Measurements from ENCODE around the gene RAB33A. TPM values are rescaled to one million over a fixed set of nuclear protein-coding genes. Genes with fewer than 3 reads are reported as not detected.
A peak's percentile ranks its signal among the peaks of the same experiment; 100 is the strongest.

Gene RAB33A
- total RNA-seq, 1 donor from 2014 or later: 13.3 TPM

DNA sequence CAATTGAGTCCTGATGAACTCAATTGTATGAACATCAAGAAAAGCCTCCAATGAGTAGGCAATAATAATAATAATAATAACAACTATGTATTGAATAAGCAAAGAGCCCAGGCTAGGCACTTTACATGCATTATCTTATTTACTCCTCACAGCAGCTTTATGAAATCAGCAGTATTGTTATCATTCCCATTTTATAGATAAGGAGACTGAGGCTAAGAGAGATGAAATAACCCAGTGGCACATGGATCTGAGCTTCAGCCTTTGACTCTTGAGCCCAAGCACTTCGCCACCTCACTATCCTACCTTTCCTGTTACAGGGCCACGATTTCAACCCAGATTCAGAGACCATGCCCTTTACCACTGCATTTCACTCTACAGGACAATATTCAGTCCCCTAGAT lies 3.2 kb downstream of the RAB33A start:
- peaks cover 2% of the 10 kb centered on the region for H3K27me3 Mint-ChIP-seq (ENCODE audit: unreplicated experiment)
- H3K4me3 Mint-ChIP-seq (ENCODE audit: unreplicated experiment): no peak overlapping the region
- H3K36me3 Mint-ChIP-seq (ENCODE audit: unreplicated experiment): no peaks in the 10 kb centered on the region
- H3K4me1 Mint-ChIP-seq (ENCODE audit: low read depth, unreplicated experiment): peaks cover 7% of the 10 kb centered on the region
- no peak for DNase-seq
- H3K27ac Mint-ChIP-seq (ENCODE audit: unreplicated experiment): no peak overlapping the region
- H3K9me3 Mint-ChIP-seq (ENCODE audit: unreplicated experiment): peaks cover 3% of the 10 kb centered on the region
- TF ChIP-seq, protein P1, sequence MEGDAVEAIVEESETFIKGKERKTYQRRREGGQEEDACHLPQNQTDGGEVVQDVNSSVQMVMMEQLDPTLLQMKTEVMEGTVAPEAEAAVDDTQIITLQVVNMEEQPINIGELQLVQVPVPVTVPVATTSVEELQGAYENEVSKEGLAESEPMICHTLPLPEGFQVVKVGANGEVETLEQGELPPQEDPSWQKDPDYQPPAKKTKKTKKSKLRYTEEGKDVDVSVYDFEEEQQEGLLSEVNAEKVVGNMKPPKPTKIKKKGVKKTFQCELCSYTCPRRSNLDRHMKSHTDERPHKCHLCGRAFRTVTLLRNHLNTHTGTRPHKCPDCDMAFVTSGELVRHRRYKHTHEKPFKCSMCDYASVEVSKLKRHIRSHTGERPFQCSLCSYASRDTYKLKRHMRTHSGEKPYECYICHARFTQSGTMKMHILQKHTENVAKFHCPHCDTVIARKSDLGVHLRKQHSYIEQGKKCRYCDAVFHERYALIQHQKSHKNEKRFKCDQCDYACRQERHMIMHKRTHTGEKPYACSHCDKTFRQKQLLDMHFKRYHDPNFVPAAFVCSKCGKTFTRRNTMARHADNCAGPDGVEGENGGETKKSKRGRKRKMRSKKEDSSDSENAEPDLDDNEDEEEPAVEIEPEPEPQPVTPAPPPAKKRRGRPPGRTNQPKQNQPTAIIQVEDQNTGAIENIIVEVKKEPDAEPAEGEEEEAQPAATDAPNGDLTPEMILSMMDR (IDR thresholded peaks at IDR 0.05; ENCODE audit: partially characterized antibody, unreplicated experiment): no peak

DNA sequence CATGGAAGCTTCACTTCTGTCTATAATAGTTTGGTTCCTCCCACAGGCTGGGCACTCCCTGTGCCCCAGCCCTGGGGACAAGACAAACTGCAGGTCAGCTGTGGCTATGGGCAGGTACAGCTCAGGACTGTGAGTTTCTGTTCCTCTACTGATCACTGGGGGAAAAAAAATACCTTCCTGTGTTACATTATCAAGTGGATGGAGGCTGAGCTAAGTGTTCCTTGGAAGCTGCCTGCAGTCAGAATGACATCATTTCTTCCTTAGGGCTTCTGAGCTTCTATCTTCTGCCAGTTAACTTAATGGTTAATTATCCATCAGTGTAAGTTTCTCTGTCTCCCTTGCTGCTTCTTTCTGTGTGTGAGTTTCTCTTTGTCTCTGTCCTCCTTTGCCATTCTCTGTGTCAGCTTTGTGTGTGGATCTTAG lies 4.6 kb downstream of the RAB33A start:
- no peak overlapping the region for H3K27ac Mint-ChIP-seq (ENCODE audit: unreplicated experiment)
- DNase-seq: no peak
- TF ChIP-seq, protein P1 (IDR thresholded peaks at IDR 0.05; ENCODE audit: partially characterized antibody, unreplicated experiment): no peak
- no peaks in the 10 kb centered on the region for H3K36me3 Mint-ChIP-seq (ENCODE audit: unreplicated experiment)
- H3K4me3 Mint-ChIP-seq (ENCODE audit: unreplicated experiment): no peak overlapping the region
- H3K9me3 Mint-ChIP-seq (ENCODE audit: unreplicated experiment): peaks cover 3% of the 10 kb centered on the region
- peaks cover 3% of the 10 kb centered on the region for H3K27me3 Mint-ChIP-seq (ENCODE audit: unreplicated experiment)
- H3K4me1 Mint-ChIP-seq (ENCODE audit: low read depth, unreplicated experiment): peaks cover 3% of the 10 kb centered on the region

DNA sequence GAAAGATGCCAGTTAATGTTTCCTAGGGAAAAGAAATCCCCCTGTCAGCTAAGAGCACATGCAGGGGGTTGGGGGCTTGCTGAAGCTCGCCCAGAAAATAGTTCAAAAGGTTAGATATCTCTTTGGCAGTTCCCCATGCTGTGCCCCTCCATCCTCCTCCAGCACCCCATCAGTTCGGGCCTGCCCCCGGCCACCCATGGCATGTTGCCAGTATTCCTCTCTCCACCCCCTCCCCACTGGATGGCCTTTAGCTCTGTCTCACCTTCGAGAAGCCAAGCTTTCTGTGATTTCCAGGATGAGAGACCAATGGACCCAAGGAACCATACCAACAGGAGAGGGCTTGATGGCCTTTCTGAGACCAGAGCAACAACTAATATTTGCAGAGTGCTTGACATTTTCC lies 5.2 kb downstream of the RAB33A start:
- no peak overlapping the region for H3K4me3 Mint-ChIP-seq (ENCODE audit: unreplicated experiment)
- peaks cover 3% of the 10 kb centered on the region for H3K27me3 Mint-ChIP-seq (ENCODE audit: unreplicated experiment)
- H3K36me3 Mint-ChIP-seq (ENCODE audit: unreplicated experiment): no peaks in the 10 kb centered on the region
- no peak overlapping the region for H3K27ac Mint-ChIP-seq (ENCODE audit: unreplicated experiment)
- H3K9me3 Mint-ChIP-seq (ENCODE audit: unreplicated experiment): peaks cover 3% of the 10 kb centered on the region
- peaks cover 3% of the 10 kb centered on the region for H3K4me1 Mint-ChIP-seq (ENCODE audit: low read depth, unreplicated experiment)
- no peak for DNase-seq
- TF ChIP-seq, protein P1 (IDR thresholded peaks at IDR 0.05; ENCODE audit: partially characterized antibody, unreplicated experiment): no peak

DNA sequence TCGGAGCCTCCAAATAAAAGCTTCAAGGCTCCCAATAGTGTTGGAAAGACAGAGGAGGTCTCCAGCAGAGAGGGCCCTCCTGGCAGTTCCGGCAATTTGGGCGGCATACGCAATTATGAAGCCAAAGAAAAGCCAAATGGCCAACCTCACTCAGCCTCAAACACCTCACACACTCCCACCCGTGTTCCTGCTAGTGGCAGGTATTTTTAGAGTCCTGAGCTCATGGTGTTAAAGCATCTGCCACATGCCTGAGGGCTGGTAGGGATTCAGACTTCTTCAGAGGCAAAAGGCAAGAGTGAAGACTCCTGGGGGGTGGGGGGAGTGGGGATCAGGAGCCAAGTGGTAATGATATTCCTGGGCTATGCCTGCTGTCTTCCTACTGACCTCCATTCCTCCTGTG lies 7.4 kb downstream of the RAB33A start:
- DNase-seq: no peak
- H3K27ac Mint-ChIP-seq (ENCODE audit: unreplicated experiment): no peak overlapping the region
- no peaks in the 10 kb centered on the region for H3K36me3 Mint-ChIP-seq (ENCODE audit: unreplicated experiment)
- peaks cover 3% of the 10 kb centered on the region for H3K27me3 Mint-ChIP-seq (ENCODE audit: unreplicated experiment)
- no peak overlapping the region for H3K4me3 Mint-ChIP-seq (ENCODE audit: unreplicated experiment)
- H3K9me3 Mint-ChIP-seq (ENCODE audit: unreplicated experiment): peaks cover 2% of the 10 kb centered on the region
- TF ChIP-seq, protein P1 (IDR thresholded peaks at IDR 0.05; ENCODE audit: partially characterized antibody, unreplicated experiment): no peak
- peaks cover 1% of the 10 kb centered on the region for H3K4me1 Mint-ChIP-seq (ENCODE audit: low read depth, unreplicated experiment)

DNA sequence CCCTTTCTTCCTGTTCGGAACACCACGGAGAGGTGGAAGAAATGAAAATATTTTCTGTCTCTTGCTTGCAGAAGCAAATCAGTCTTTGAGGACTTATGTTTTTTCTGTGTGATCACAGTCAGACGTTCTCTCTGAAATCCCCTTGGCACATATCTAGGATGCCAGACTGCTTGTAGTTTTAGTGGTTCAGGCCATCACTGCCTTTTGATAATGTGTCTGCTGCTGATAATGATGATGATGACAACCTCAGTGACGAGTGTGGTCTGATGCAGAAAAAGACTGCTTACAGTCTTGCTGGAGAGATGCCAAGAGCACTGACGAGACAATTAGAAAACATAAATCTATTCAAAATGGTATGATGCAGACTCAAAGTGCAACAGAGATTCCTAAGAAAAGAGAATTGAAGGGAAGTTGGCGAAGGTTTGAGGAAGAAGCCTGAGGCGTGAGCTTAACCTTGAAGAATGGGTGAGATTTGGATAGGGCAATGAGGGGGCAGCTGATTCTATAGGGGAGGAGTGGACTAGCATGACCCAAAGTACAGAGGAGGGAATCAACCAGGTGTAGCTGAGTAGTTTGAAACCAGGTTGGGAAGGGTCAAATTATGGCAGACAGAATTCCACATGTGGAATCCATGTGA lies 7.9 kb downstream of the RAB33A start:
- Mint-ChIP-seq H3K27me3 (ENCODE audit: unreplicated experiment) (peaks cover 3% of the 10 kb centered on the region), H3K27ac (ENCODE audit: unreplicated experiment) (no peak overlapping the region), H3K4me3 (ENCODE audit: unreplicated experiment) (peak overlapping the region; percentile 19), H3K9me3 (ENCODE audit: unreplicated experiment) (peaks cover 2% of the 10 kb centered on the region), H3K36me3 (ENCODE audit: unreplicated experiment) (no peaks in the 10 kb centered on the region), H3K4me1 (ENCODE audit: low read depth, unreplicated experiment) (no peaks in the 10 kb centered on the region)
- DNase-seq: no peak
- TF ChIP-seq, protein P1 (IDR thresholded peaks at IDR 0.05; ENCODE audit: partially characterized antibody, unreplicated experiment): no peak

Data from glutamatergic neuron (in vitro differentiated cells).